Activated T-helper 1 cell treated with Interleukin-2 at 50 U/mL for 16 hours (primary cell): ENCODE data around the gene LHX4.
"Not testable (repeated sequence)": the region's sequence is repeated elsewhere in the genome, so short reads cannot be mapped to it uniquely, and the experiment has no call there.

ENCODE experiments used
- DNase-seq: peaks from one replicate; pipeline ENCODE4 v3.0.0-alpha.2; 2020; ENCODE audit warnings: low read depth

Gene LHX4

GRCh38 chr1:180197231-180197630 is 32.8 kb upstream of the LHX4 start:
- DNase-seq: no peak

- no peak for DNase-seq
These were observed 31.9 kb upstream of the LHX4 start for GRCh38 chr1:180198196-180198595.

GRCh38 chr1:180198611-180199010 is 31.5 kb upstream of the LHX4 start:
- DNase-seq: no peak

GRCh38 chr1:180199018-180199417 is 31.0 kb upstream of the LHX4 start:
- no peak for DNase-seq

- DNase-seq: no peak
These were observed 28.4 kb upstream of the LHX4 start for GRCh38 chr1:180201451-180202200.

GRCh38 chr1:180202588-180202987 is 27.5 kb upstream of the LHX4 start:
- not testable (repeated sequence) for DNase-seq

- no peak for DNase-seq
These were observed 25.8 kb upstream of the LHX4 start for GRCh38 chr1:180204231-180204630.

GRCh38 chr1:180206581-180206980 is 23.5 kb upstream of the LHX4 start:
- no peak for DNase-seq

GRCh38 chr1:180208264-180208663 is 21.8 kb upstream of the LHX4 start:
- DNase-seq: no peak

GRCh38 chr1:180210008-180210620 is 19.9 kb upstream of the LHX4 start:
- no peak for DNase-seq

GRCh38 chr1:180211156-180211859 is 18.8 kb upstream of the LHX4 start:
- no peak for DNase-seq

- no peak for DNase-seq
These were observed 18.2 kb upstream of the LHX4 start for GRCh38 chr1:180211860-180212229.

- no peak for DNase-seq
These were observed 16.5 kb upstream of the LHX4 start for GRCh38 chr1:180213401-180214170.

- DNase-seq: no peak
These were observed 14.0 kb upstream of the LHX4 start for GRCh38 chr1:180215856-180216625.

- no peak for DNase-seq
These were observed 13.1 kb upstream of the LHX4 start for GRCh38 chr1:180217006-180217405.

GRCh38 chr1:180218806-180219765 is 11.0 kb upstream of the LHX4 start:
- DNase-seq: no peak

- no peak for DNase-seq
These were observed 10.3 kb upstream of the LHX4 start for GRCh38 chr1:180219776-180220175.

GRCh38 chr1:180221462-180221861 is 8.6 kb upstream of the LHX4 start:
- DNase-seq: no peak

GRCh38 chr1:180224902-180225301 is 5.2 kb upstream of the LHX4 start:
- no peak for DNase-seq

- no peak for DNase-seq
These were observed 4.7 kb upstream of the LHX4 start for GRCh38 chr1:180225403-180225802.
